Activated CD8-positive, alpha-beta T cell treated with anti-CD3 and anti-CD28 coated beads for 36 hours (primary cell): ENCODE results near the gene TMEM11. TPM values are rescaled to one million over a fixed set of nuclear protein-coding genes. Genes with fewer than 3 reads are reported as not detected.

Experiments
- ATAC-seq: fragments of 200-7000 bp; cut with Tn5 transposase; one replicate; pipeline ENCODE4 v1.10.0; 2021; ENCODE audit warnings: mild to moderate bottlenecking, moderate library complexity
- CTCF ChIA-PET: fragments of 350-600 bp; sonication (Branson Sonifier 250); formaldehyde crosslinking; loops from one replicate; lab custom pipeline; 2021; ENCODE audit warnings: antibody characterized with exemption; lab: Charles Lee
- POLR2A ChIA-PET: fragments of 350-600 bp; sonication (Branson Sonifier 250); formaldehyde crosslinking; loops from one replicate; lab custom pipeline; 2021; ENCODE audit warnings: antibody characterized with exemption; lab: Charles Lee
- DNase-seq: peaks from one replicate; pipeline ENCODE4 v3.0.0-alpha.2; 2020
- H3K27ac Mint-ChIP-seq: one replicate; pipeline ENCODE4 v1.8.0; 2021; ENCODE audit warnings: mild to moderate bottlenecking, mixed read lengths
- H3K27me3 Mint-ChIP-seq: one replicate; pipeline ENCODE4 v1.8.0; 2021; ENCODE audit warnings: mixed read lengths
- H3K36me3 Mint-ChIP-seq: one replicate; pipeline ENCODE4 v1.8.0; 2021; ENCODE audit warnings: low read depth, mixed read lengths
- H3K4me1 Mint-ChIP-seq: one replicate; pipeline ENCODE4 v1.8.0; 2021; ENCODE audit warnings: low read depth, mixed read lengths
- H3K4me3 Mint-ChIP-seq: one replicate; pipeline ENCODE4 v1.8.0; 2021; ENCODE audit warnings: mild to moderate bottlenecking, moderate library complexity, mixed read lengths
- H3K9me3 Mint-ChIP-seq: one replicate; pipeline ENCODE4 v1.8.0; 2021; ENCODE audit warnings: mixed read lengths
- intact Hi-C: fragments of 100-400 bp; cut with micrococcal nuclease; formaldehyde crosslinking; loops from one replicate; pipeline ENCODE4 v1.10.0; 2022
- total RNA-seq, 2 experiments: library from RNA; stranded (reverse); gene quantifications; one replicate each; pipeline ENCODE4 v1.2.3, GENCODE V29; 2021
- TF ChIP-seq, protein P1 (sequence below): fragments of 200-600 bp; IDR thresholded peaks from one replicate; pipeline ENCODE4 v1.8.0; 2022; ENCODE audit warnings: antibody characterized with exemption, mild to moderate bottlenecking

Gene TMEM11
- total RNA-seq, 2 experiments from 2014 or later, result 26.2 to 28.9 TPM

DNA sequence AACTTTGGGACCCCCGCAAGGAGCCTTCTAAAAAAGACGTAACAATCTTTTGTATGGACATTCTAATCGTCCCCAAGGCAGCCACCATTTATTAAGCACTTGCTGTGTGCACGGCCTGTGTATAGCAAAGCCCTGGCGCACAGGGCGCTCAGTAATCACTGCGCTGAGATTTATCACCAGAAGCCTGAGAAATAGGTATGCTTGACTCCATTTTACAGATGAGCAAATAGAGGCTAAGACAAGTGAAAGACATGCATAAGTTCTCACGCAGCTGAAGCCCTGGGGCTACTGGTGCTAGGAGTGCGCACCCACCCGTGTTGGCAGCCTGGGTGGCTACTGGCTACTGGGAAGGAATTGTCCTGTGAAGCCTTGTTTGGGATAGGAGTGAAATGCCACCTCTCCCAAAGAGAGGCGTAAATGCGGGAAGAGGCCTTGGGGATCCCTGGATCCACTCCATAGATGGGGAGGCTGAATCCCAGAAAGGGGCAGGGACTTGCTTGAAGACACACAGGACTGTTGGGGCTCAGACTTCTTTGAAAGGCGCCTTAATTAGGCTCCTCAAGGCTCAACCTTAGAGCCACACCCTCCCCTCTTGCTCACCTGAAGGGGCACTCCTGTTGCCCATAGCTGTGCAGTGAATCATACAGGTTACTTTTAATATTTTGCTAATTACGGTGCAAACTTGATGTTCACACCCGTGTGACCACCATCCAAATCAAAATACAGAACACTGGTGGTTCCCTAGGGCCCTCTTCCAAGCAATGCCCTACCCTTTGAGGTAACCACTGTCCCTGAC, 39.9 kb upstream of the TMEM11 start:
- Mint-ChIP-seq H3K27ac (peak overlapping the region; percentile 27), H3K27me3 (no peaks in the 10 kb centered on the region), H3K4me1 (peaks cover 8% of the 10 kb centered on the region), H3K4me3 (peak overlapping the region; percentile 77), H3K36me3 (no peaks in the 10 kb centered on the region), H3K9me3 (no peaks in the 10 kb centered on the region)
- CTCF ChIA-PET, result no interaction called here
- DNase-seq (no peak), ATAC-seq (no peak)
- POLR2A ChIA-PET, result interaction anchor here (1.0 kb wide), 1 partner anchor 210 kb away, joined by 3 read pairs; no protein-coding TSS in a partner anchor
- intact Hi-C loops, result loop anchor here (10.0 kb wide), 1 partner anchor 129 kb away; the partner anchor contains the start of gene DHRS7B
- TF ChIP-seq, protein P1, sequence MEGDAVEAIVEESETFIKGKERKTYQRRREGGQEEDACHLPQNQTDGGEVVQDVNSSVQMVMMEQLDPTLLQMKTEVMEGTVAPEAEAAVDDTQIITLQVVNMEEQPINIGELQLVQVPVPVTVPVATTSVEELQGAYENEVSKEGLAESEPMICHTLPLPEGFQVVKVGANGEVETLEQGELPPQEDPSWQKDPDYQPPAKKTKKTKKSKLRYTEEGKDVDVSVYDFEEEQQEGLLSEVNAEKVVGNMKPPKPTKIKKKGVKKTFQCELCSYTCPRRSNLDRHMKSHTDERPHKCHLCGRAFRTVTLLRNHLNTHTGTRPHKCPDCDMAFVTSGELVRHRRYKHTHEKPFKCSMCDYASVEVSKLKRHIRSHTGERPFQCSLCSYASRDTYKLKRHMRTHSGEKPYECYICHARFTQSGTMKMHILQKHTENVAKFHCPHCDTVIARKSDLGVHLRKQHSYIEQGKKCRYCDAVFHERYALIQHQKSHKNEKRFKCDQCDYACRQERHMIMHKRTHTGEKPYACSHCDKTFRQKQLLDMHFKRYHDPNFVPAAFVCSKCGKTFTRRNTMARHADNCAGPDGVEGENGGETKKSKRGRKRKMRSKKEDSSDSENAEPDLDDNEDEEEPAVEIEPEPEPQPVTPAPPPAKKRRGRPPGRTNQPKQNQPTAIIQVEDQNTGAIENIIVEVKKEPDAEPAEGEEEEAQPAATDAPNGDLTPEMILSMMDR, result no peak

DNA sequence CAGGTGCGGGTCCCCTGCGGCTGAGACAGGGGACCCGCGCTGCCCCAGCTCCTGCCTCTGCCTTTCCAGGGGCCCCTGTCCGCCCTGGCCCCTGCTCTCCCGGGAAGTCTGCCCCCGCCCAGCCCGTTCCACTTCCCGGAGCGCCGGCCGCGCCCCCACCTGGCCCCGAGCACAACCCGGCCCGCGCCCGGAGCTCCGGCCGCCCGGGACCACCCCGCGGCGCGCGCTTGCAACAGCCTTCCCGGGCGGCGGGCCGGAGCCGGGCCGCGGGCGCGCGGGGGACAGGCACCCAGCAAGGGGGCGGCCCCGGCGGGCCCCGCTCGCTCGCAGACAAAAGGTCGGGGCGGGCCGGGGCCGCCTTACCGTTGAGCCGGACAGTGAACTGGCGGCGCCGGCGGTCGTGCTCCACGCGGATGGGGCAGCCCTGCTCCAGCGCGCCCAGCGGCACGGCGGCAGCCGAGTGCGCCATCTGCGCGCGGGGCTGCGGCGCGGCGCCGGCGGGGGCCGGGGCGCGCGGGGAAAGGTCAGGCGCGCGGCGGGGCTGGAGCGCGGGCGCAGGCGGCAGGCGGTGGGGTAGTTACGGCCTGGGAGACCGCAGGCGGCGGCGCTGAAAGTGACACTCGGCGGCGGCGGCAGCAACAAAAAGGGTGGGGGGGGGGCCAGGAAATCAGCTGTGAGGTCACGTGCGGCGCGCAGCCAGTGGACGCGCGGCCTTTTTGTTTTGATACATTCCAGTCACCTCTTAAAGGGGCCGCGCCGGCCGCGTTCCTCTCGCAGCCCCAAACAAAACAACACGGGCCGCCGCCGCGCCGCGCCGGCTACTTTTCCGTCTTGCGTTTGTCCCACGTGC, 39.1 kb upstream of the TMEM11 start, which contains the start of gene NATD1:
TSS of gene NATD1 (minus strand) at position 615 of the 850 bp plus-strand sequence. CDS start at position 469, 146 bp downstream.
- peak; percentile 84 for DNase-seq
- CTCF ChIA-PET, result interaction anchor here (1.0 kb wide), 1 partner anchor 27 kb away, joined by 3 read pairs; no protein-coding TSS in a partner anchor
- POLR2A ChIA-PET, result interaction anchor here (0.6 to 1.2 kb wide), 4 partner anchors 32 to 209 kb away, joined by 3 to 4 read pairs (median 3); no protein-coding TSS in a partner anchor
- Mint-ChIP-seq H3K27me3 (no peaks in the 10 kb centered on the region), H3K36me3 (no peaks in the 10 kb centered on the region), H3K4me3 (peak within 1 kb of the TSS; percentile 77), H3K9me3 (no peaks in the 10 kb centered on the region), H3K4me1 (peaks cover 8% of the 10 kb centered on the region), H3K27ac (peak within 1 kb of the TSS; percentile 27)
- peak; percentile 76 for ATAC-seq
- intact Hi-C loops, result loop anchor here (10.0 kb wide), 1 partner anchor 128 kb away; the partner anchor contains the start of gene DHRS7B
- TF ChIP-seq, protein P1, result no peak

DNA sequence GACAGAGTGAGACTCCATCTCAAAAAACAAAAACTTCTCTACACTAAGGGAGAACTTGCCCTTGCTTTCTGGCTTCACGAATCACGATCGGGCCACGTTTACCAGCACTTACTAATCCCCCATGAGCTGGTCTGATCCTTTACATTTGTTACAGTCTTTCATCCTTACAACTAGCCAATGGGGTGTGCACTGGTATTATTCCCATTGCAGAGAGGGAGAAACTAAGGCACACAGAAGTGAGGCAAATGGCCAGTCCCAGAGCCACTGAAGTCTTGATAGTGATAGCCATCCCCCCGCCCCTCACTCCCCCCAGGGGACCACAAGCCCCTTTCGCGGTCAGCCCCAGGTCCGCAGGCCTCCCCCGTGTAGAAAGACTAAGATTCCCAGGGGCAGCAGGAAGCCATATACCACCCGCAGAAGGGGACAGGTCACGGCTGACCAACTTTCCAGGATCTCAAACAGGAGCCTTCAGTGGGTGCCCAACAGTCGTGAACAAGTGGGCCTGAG, 38.4 kb upstream of the TMEM11 start:
- no peak for DNase-seq
- CTCF ChIA-PET, result interaction anchor here (1.0 kb wide), 1 partner anchor 28 kb away, joined by 3 read pairs; no protein-coding TSS in a partner anchor
- intact Hi-C loops, result loop anchor here (10.0 kb wide), 1 partner anchor 128 kb away; the partner anchor contains the start of gene DHRS7B

DNA sequence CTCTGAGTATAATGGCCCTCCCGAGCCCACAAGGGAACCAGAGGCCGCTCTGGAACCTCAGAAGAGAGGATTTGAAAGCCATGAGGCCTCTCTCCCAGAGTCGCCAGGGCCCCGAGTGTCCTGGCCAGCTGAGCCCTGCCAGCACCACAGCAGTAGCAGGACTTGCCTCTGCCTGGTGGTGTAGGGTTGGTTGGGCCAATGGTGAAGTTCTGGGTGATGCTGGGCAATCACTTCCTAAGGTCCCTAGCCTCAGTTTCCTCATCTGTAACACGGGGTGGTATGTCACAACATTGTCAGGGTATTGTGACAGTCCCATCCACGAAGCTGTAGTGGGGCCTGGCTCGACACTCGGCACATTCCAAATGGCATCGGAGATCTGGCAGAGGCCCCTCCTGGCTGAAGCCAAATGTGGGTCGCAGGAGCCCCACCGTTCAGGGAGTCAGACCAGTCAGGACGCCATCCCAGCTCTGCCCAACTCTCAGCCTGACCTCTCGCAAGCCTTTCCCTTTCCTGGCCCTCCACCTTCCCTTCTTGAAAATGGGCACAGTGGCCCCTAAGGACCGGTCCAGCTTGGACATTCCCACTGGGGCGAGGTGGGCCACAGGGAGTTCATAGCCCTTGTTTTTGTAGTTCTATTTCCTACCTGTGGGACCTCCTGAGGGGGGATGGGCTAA, 37.5 kb upstream of the TMEM11 start:
- intact Hi-C loops, result loop anchor here (10.0 kb wide), 1 partner anchor 127 kb away; the partner anchor contains the start of gene DHRS7B
- Mint-ChIP-seq H3K9me3 (no peaks in the 10 kb centered on the region), H3K27me3 (no peaks in the 10 kb centered on the region), H3K36me3 (no peaks in the 10 kb centered on the region), H3K4me1 (peaks cover 8% of the 10 kb centered on the region), H3K27ac (no peak overlapping the region), H3K4me3 (no peak overlapping the region)
- ATAC-seq, result no peak
- POLR2A ChIA-PET, result no interaction called here
- DNase-seq, result no peak
- TF ChIP-seq, protein P1, result no peak
- CTCF ChIA-PET, result interaction anchor here (1.0 to 1.1 kb wide), 2 partner anchors 28 to 29 kb away, joined by 3 read pairs; no protein-coding TSS in a partner anchor

More for the DNA sequence above, 38.4 kb upstream of the TMEM11 start:
- Mint-ChIP-seq H3K36me3 (no peaks in the 10 kb centered on the region), H3K9me3 (no peaks in the 10 kb centered on the region), H3K27me3 (no peaks in the 10 kb centered on the region), H3K4me1 (peaks cover 8% of the 10 kb centered on the region), H3K4me3 (peak overlapping the region; percentile 63), H3K27ac (no peak overlapping the region)
- no peak for ATAC-seq
- TF ChIP-seq, protein P1, result no peak
- POLR2A ChIA-PET, result interaction anchor here (0.6 to 1.2 kb wide), 3 partner anchors 33 to 41 kb away, joined by 3 to 4 read pairs (median 3); no protein-coding TSS in a partner anchor
